EH (cell line): ENCODE results near the gene PDIA3.
"Not testable (repeated sequence)": the region's sequence is repeated elsewhere in the genome, so short reads cannot be mapped to it uniquely, and the experiment has no call there.

ENCODE experiments used
- DNase-seq: peaks from one replicate; pipeline ENCODE4 v3.0.0-alpha.2; 2015; ENCODE audit warnings: low read depth

PDIA3 gene

DNA sequence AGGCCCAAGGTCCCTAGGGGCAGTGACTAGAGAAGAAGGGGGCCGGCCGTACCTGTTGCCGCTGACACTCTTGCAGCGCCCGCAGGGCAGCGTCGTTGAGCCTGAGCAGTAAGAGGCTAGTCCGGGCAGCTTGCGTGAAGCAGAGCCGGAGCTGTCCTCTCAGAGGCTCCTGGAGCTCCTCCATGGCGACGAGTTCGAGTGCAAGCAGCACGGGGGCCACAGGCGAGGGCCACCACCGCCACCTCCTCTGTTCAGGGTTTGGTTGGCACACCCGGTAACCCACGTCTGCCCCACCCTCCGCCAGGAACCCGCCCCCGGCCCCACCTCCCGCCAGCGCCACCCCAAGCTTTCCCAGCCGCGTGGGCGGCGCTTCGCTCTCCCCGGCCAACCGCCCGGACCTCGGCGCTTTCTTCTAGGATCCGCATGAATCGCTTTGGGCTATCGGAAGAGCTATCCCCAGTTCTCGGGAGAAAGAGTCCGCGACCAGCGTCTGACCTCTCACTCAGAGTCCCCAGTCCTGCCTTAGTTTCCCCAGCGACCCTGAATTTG, 30.6 kb downstream of the PDIA3 start, which contains the start of gene ELL3:
ELL3 (minus strand) TSS at position 249 of the 549 bp plus-strand sequence; CDS start at position 184, 65 bp downstream.
- peak; percentile 80 for DNase-seq

DNA sequence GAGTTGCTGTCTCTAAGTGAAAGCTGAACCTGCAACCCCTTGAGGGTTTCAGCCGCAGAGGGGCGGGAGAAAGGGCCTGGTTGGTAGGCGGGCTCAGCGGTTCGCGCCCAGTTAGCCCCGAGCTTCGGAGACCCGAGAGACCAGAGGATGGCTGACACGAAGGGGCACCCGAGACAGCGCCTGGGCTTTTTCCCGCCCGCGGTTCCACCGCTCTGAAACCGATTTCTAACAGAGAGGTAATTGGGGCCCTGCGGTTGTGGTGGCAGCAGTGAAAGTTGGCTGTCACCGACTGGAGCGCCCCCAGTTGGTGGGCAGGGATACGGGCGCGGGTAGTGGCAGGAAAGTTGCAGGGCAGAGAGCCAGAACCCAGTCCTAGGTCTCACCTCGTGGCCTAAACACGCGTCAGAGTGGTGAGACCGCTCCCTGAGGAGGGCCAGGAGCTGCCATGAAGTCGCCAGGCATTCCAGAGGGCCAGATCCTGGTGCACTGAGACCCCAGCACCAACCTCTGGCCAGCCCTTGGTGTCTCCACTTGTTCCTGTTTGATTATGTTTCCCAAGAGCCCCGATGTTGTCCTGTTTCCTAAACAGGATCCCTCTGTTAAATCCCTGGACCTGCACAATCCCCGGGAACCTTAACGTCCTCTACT, 31.2 kb downstream of the PDIA3 start:
- DNase-seq, result peak; percentile 81

DNA sequence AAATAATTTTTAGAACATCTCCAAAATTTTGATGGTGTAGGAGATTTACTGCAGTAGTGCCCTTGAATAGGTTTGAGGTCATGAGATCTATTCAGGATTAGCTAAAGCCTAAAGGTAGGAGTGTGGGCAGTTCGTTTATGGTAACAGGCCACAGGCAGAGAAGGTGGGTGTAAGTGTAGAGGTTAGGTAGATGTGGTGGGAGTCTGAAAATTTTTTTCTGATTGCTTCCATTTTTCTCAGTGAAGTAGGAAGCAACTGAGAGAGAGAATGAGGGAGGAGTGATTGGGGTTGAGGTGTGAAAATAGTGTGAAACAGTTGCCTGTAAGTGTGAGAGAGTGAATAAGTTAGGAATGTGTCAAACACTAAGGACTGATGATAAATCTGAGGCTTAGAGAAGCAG, 32.8 kb downstream of the PDIA3 start:
- no peak for DNase-seq

DNA sequence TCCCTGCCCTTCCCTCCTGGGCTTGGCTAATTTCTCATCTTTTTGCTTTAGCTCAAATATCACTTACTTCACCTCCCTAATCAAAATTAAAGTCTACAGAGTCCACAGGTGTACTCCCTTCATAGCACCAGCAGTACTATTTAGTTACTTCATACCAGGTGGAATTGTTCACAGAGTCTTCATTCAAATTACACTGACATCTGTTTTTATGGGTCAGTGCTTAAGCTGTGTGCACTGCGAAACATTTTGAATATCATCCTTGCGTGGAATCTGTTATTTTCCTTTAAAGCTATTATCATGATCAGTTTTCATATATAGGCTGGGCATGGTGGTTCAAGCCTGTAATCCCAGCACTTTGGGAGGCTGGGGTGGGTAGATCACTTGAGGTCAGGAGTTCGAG, 43.2 kb downstream of the PDIA3 start:
- no peak for DNase-seq

DNA sequence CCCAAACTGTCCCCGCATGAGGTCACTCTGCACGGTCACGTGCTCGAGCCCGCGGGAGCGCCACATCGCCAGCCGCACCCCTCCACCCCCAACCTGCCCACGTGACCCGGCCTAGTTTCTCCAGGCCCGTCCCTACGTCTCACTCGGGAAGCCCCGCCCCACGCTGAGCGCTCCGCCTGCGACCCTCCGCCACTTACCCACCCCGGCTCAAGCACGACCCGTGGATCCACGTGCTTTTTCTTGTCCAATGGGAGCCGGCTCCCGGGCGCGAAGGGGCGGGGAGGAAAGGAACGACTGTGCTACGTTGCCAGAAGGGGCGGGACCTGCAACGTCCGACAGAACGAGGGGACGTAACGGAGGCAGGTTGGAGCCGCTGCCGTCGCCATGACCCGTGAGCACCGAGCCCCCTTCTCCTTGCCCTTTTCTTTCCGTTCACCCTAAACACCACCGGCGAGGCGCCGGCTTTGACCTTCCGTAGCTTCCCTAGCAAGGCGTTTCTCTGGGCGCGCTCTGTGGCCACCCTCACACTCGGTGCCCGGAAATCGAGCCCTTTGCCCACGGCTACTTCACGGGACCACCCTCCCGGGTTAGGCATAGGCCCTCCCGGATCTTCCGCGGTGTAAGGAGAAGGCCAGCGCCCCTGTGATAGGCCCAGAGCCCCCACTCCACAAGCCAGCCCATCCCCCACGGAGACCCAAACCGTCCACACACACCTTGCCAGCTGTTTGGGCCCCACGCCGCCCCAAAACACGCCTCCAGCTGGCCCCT, 45.9 kb downstream of the PDIA3 start, which contains the start of gene SERF2:
SERF2 (plus strand) TSS at position 328 of the 768 bp plus-strand sequence; CDS start at position 385, 57 bp downstream.
- DNase-seq, result peak; percentile 100

DNA sequence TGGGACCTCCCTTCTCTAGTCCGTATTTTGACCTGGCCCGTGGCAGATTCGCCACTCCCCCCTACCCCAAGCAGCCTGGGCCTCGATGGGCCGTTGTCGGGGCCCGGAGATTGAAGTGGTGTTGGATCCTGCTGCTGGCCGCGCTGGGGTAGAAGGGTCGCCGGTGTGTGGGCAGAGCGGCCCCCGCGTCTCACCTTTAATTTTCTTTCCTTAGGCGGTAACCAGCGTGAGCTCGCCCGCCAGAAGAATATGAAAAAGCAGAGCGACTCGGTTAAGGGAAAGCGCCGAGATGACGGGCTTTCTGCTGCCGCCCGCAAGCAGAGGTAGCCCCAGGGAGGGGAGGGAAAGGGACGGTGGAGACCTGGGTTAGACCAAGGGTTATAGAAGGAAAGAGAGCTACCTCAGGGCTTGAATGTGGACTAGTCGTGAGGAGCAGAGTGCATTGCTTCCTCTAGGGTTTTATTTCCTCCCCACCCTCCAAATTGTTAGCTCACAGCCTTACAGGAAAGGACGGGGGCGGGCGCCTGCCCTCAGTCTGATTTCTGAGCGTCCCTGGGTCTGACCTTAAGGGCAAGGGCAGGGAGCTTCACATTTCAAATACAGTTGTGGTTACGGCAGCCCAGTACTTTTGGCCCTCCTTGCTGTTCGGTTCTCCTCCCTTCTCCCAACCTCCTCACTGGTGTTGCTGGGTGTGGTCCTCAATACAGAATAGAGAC, 46.7 kb downstream of the PDIA3 start:
- DNase-seq, result peak; percentile 67

DNA sequence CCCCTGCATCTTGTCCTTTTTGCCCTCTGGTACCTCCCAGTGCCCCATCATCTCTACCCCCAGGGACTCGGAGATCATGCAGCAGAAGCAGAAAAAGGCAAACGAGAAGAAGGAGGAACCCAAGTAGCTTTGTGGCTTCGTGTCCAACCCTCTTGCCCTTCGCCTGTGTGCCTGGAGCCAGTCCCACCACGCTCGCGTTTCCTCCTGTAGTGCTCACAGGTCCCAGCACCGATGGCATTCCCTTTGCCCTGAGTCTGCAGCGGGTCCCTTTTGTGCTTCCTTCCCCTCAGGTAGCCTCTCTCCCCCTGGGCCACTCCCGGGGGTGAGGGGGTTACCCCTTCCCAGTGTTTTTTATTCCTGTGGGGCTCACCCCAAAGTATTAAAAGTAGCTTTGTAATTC, 47.4 kb downstream of the PDIA3 start:
- DNase-seq, result no peak

DNA sequence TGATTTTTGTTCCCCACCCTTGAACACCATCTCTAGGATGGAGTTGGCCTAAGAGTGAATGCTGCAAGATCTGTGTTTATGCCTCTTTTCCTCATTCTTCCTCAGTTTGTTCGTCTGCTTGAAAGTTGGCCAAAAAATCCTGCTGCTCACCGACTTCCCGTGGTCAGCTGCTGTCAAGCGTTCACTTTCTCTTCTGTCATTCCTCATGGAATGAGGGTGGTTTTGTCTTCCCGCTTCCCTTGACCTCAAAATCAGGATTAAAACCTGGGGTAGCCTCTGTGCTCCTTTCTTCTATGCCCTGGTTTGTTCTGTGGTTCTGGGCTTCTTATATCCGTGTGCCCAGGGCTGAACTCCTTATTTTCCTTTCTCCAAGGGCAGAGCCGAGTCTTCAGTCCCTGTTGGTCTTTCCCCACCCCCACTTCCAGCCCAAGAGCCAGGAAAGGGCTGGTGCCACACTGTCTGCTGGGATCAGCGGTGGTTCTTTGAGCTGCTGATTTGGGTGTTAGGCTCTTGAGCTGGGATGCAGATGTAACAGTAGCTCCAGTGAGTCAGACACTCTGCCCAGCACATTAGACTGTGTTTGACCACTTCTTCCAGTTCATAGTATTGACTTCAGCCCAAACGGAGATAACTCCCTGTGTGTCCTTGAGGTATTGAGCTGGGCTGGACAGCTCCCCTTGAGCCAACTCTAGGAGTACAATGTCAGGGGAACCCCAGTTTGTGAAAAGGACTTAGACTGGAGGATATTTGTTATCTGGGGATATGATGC, 48.2 kb downstream of the PDIA3 start:
- peak; percentile 70 for DNase-seq

DNA sequence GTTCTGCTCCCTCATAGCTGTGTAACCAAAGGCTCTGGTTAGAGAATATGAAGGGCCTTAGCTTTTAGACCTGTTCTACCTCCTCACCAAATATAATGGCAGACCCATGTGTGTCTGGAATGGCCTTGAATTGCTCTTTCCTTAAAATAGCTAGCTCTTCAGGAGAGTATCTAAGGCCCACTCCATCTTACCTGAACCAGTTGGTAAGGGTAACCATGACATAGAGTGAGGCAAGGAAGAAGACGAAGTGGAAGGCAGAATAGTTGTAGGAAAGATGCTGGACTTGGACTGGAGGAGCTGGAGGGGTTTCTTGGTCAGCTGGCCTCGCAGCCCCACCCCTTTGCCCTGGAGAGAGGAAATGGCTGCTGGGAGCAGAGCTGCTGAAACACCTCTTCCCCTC, 49.0 kb downstream of the PDIA3 start:
- no peak for DNase-seq

DNA sequence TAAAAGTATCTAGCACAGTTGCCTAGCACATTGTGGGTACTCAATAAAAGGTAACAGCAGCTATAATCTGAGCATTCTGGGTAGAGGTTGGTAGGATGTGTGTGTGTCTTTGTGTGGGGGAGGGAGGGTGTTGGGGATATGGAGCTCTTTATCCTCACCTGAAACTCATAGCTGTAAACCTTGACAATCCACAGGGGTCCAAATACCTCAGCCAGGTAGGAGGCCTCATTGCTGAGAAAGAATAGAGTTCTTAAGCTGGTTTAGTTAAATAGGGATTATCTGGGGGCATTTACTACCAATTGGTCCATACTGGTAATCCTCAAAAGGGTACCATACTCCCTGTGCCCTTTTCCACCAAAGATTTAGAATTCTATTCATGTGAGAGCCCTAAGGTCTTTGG, 49.8 kb downstream of the PDIA3 start:
- no peak for DNase-seq

DNA sequence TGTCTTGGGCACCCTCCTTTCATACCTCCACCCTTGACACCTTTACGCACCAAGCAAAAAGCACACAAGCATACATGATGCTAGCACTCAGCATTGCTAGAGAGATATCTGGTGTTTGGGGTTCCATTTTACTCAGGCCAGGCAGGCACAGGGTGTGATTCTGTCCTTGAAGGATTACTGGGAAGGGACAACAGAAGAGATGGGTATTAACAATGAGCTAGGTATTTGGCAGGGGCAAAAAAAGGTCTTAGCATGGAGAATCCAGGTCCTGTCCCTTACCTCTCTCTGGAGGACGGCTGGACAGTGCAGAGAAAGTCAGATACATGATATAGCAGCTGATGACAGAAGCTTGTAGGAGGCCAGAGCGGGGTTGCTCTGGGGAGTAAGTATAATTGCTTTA, 50.3 kb downstream of the PDIA3 start:
- DNase-seq, result no peak

DNA sequence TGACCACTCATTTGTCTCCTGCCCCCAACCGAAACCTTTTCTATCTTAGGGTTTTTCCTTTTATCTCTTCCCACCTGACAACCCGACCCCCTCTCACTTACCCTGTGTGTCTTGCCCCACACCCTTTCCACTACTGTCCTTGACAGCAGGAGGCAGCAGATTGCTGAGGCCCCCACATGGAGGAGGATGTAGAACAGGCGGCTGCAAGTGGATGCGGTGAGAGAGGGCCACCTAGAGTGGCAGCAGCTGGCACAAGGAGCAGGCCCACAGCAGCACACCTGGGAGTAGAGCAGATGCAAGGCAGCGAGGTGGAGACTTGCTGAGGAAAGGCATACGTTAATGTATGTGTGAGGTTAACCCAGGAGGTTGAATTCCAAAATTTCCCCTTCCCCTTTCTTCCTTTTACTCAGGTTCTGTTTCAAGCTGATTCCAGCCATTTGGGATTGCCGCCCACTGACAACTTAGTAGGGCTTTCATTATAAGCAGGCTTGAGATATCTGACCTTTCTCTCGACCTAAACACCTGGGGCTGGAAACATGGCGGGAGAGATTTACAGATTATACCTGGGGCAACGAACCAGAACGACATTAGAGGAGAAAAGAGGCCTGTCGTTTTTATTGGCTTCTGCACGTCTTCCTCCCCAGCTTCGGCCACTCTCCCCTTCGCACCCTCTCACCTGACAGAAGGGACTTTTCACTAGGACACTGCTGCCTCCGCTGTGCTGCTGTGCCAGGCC, 53.1 kb downstream of the PDIA3 start:
- peak; percentile 7 for DNase-seq

DNA sequence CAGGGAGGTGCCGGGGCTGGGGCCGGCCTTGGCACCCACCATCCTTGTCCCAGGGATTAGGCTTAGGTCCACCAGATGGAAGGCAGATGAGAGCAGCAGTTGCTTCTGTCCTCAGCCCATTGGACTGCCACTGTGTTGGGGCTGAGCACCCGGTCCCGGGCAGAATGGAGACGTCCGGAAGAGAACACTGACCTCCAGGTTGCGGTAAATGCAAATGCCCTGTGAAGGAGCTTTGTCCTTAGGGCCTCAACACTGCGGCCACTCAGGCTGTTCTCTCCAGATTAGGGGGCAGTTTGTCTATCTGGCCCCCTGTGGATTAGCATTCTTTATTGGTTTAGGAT, 53.7 kb downstream of the PDIA3 start, which contains the start of gene SERINC4:
SERINC4 (minus strand) TSS at position 276 of the 341 bp plus-strand sequence; CDS start at position 42, 234 bp downstream.
- DNase-seq, result no peak

DNA sequence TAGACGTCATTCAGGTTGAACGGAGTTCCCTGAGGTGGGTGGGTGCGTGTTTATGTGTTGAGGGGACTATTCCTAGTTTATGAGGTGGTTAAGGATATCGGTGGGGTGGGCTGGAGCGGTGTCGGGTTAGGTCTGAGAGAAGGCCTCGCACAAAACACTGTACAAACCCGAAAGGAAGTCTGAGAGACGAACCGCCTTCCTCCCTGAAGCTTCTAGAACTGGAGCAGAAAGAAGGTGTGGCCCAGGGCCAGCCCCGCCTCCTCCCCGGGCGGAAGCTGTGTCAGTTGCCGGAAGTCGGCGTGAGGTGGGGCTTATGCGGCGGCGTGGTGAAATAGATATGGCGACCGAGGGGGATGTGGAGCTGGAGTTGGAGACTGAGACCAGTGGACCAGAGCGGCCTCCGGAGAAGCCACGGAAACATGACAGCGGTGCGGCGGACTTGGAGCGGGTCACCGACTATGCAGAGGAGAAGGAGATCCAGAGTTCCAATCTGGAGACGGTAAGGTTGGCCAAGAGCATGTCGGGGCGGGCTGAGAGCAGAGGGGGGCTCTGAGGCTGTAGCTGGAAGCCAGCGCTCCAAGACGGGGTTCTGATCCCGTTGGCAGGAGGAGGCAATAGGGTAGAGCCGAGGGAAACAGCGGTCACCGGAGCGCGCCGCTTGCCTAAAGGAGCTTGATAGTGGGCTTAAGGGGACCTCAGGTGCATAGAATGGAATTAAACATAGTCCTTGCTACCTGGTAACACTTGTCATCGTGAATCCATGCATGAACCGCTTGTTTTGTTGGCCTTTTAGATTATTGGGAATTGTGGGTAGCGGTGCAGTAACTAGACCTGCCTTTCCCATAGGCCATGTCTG, 54.3 kb downstream of the PDIA3 start, which contains the start of gene HYPK:
HYPK (plus strand) TSS at position 314 of the 856 bp plus-strand sequence; CDS start at position 338, 24 bp downstream.
- DNase-seq, result peak; percentile 91

DNA sequence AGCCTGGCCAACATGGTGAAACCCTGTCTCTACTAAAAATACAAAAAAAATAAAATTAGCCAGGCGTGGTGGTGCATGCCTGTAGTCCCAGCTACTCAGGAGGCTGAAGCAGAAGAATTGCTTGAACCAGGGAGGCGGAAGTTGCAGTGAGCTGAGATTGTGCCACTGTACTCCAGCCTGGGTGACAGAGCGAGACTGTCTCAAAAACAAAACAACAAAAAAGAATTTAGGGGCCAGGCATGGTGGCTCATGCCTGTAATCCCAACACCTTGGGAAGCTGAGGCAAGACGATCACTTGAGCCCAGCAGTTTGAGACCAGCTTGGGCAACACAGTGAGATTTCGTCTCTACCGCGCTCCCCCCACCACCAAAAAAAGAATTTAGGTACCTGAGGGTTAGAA, 56.4 kb downstream of the PDIA3 start:
- DNase-seq, result not testable (repeated sequence)

DNA sequence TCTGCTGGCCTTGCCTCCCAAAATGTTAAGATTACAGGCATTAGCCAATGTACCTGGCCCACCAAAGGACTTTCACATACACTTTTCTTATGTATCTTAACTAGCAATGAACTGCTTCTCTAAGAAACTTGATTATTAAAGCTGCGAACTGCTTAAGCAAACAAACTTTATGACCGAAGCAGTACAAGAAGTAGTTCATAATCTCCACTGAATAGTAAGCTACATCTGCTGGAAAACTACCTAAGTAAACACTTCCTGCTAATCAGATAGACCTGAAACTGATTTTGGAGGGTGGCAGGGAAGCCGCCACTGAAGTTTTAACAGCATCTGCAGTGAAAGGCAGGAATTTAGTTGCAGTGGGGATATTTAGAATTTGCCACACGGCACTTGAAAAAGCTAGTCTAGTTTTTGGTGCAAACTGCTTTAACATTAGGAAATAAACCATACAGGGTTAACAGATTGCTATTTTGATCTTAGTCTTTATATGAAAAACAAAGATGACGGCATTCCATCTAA, 62.3 kb downstream of the PDIA3 start:
- no peak for DNase-seq

DNA sequence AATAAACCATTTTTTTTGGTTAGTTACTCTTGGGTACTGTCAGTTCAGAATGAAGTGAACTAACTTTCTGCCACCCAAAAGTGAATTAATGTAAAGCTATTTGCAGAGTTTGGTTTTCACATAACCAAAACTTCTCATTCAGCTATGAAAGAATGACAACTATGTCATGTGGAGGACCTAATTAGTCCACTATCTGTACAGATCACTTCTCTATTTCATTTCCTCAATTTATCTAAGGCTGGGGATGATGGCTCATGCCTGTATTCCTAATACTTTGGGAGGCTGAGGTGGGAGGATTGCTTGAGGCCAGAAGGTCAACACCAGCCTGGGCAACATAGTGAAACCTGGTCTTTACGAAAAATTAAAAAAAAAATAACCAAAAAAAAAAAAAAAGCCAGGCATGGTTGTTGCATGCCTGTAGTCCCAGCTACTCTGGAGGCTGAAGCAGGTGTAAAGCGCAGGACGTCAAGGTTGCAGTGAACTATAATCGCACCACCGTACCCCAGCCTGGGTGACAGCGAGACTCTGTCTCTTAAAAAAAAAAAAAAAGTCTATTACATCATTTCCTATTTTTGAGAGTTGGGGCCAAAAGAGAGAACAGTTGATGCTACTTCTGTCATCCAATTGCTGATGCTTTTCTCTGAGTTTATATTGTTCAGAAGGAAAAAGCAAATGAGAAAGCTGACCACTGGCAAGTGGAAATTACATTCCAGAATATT, 62.9 kb downstream of the PDIA3 start:
- DNase-seq, result no peak

DNA sequence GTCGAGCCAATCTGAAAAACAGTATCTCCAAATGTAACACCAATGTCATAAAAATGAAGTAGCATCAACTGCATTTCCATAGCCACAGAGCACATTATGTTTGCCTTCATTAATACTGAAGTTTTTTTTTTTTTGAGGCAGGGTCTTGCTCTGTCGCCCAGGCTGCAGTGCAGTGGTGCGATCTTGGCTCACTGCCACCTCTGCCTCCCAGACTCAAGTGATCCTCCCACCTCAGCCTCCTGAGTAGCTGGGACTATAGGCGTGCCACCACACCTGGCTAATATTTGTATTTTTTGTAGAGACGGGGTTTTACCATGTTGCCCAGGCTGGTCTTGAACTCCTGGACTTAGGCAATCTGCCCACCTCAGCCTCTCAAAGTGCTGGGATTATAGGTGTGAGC, 68.8 kb downstream of the PDIA3 start:
- DNase-seq, result not testable (repeated sequence)

DNA sequence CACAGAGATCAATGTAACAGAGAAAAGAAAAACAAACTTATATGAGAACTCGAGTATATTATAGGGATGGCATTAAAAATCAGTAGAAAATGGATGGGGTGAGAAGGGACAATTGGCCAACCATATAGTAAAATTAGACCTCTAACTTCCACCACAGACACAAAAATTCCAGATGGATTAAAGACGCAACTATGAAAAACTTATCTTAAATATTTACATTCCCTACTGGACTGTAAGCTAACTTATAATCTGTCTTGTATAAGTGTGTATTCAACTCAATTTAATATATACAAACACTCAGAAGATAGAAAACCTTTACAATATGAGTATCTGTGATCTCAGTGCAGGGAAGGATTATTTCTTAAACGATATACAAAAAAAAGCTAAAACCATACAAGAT, 75.3 kb downstream of the PDIA3 start:
- DNase-seq, result no peak
